GM23248 (cell line): ENCODE results near the gene SNTG2.

Experiments
- EZH2 ChIP-seq: fragments of 200-600 bp; sonication (generic); IDR thresholded peaks from 2 replicates; pipeline ENCODE4 v1.6.1; 2018; ENCODE audit warnings: antibody characterized with exemption, mild to moderate bottlenecking; ENCODE audit not compliant: insufficient read depth, poor library complexity, severe bottlenecking
- EZH2phosphoT487 ChIP-seq: fragments of 200-600 bp; sonication (generic); IDR thresholded peaks from 2 replicates; pipeline ENCODE4 v1.6.1; 2018; ENCODE audit warnings: antibody characterized with exemption, moderate library complexity, mild to moderate bottlenecking, low read depth; ENCODE audit not compliant: insufficient read depth

DNA sequence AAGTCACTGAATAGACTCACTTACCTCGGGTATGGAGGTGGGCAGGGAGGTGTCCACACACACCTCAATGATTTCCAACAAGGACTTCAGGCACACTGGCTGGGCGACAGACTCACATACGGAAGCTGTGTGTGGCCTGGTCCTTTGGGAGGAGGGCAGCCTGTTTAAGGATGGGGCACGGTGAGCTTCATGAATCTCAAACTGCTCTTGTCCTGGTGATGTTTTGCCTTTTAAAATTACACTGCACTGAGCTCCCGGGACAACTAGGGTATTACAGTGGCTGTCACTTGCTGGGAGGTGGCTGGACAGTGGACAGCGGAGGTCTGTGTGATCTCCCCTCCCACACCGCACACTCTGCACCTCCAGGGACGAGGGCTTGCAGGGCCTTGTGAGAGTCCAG, 211.6 kb downstream of the SNTG2 start:
- TF ChIP-seq EZH2 (no peak), EZH2phosphoT487 (no peak)
